GM21423 (cell line): ENCODE measurements around the gene HEXD.
"Not testable (repeated sequence)": the region's sequence is repeated elsewhere in the genome, so short reads cannot be mapped to it uniquely, and the experiment has no call there.

Source experiments
- ATAC-seq: cut with Tn5 transposase; IDR thresholded peaks from one replicate; pipeline ENCODE4 v1.9.1; 2021; ENCODE audit warnings: mild to moderate bottlenecking, moderate library complexity; ENCODE audit not compliant: unreplicated experiment

HEXD gene

DNA sequence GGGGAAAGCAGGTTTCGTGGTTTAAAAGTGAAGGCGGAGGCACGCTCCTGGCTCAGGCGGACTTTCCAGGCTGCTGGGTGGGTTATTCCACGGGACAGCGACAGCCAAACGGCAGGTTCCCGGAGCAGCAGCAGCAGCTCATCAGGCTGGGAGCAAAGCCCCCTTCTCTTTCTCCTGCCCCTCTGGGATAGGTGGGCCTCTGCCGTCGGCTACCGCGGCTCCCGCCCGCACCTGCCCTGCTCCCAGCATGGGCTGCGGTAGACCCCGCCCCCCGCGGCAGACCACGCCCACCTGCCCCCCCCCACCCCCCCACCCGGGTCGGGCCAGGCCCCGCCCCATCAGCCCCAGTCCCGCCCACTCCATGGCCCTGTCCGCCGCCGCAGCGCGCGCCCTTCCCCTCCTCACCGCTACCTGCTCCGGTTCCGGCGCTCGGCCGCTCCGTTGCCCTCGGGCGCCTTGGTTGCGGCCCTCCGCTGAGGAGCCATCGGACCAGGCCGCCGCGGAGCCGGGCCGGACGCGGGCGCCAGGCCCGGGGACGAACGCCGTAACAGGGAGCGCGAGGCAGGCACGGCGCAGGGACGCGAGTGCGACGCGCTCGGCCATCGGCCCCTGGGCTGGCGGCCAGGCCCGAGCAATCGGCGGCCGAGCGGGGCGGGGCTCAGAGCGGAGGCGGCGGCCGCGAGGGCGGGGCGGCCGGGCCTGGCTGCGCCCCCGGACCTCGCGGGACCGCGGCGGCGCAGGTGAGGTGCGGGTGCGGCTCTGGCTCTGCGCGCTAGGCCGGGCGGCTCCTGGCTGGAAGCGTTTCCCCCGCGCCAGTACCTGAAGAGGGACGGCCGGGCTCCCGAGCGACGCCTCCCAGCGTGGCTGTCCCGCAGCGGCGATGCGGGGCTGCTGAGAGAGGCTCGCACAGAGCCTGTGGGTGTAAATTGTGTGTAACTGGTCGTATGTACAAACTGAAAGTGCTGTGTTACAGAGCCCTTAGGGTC is at the start of gene HEXD, which contains the start of gene OGFOD3:
Gene HEXD, plus strand, starts transcription at position 347 of the 986 bp plus-strand sequence. CDS start 1,453 bp downstream, outside the sequence.
Gene OGFOD3, minus strand, starts transcription at position 586 of the 986 bp plus-strand sequence. Its CDS starts 101 bp downstream, at position 485.
- ATAC-seq: peak; percentile 81

DNA sequence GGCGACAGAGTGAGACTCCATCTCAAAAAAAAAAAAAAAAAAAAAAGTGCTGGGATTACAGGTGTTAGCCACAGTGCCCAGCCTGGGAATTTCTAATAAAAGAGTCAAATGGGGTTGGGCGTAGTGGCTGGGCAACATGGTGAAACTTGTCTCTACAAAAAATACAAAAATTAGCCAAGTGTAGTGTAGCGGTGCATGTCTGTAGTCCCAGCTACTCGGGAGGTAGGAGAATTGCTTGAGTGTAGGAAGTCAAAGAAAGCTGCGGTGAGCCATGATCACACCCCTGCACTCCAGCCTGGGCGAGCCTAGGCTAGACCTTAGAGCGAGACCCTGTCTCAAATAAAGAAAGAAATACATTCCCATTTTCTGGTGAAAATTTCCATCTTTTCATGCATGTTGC is 48.9 kb upstream of the HEXD start:
- no peak for ATAC-seq

DNA sequence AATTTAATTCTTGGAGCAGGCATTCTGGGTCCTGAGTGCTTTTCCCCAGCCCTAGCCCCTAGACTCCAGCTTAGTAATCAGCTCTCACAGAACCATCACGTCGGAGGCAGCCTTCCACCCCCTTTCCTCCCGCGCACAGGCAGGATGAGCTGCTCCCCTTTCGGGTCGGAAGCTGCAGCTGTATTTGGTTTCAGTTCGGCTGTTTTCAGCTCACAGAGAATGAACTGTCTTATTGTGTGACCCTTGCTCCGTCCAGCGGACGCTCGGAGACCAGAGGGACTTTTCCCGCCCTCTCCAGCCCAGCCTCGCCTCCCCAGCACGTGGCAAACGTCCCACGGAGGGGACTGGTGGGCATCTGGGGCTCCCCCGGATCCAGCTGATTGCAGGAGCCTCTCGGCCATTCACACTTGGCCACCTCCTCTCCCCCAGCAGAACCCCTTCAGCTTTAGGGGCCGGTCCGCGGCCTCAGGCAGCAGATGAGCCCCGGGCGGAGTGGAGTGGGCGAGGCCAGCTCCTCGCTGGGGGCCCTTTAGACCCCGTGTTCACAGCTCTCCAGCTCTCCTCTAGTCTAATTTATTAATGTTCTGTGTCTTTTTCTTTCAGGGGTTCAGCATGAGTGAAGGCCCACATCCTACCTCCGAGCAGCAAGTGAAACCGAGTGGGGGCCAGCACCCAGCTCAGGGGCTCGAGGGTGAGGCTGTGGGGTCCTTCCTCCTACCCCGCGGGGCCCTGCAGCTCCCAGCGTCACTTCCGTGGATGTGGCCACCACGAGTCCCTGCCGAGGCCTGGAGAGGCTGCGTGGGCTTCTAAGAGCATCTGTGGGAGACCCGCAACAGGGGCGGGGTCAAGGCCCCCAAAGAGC is 47.4 kb upstream of the HEXD start:
- ATAC-seq: no peak

DNA sequence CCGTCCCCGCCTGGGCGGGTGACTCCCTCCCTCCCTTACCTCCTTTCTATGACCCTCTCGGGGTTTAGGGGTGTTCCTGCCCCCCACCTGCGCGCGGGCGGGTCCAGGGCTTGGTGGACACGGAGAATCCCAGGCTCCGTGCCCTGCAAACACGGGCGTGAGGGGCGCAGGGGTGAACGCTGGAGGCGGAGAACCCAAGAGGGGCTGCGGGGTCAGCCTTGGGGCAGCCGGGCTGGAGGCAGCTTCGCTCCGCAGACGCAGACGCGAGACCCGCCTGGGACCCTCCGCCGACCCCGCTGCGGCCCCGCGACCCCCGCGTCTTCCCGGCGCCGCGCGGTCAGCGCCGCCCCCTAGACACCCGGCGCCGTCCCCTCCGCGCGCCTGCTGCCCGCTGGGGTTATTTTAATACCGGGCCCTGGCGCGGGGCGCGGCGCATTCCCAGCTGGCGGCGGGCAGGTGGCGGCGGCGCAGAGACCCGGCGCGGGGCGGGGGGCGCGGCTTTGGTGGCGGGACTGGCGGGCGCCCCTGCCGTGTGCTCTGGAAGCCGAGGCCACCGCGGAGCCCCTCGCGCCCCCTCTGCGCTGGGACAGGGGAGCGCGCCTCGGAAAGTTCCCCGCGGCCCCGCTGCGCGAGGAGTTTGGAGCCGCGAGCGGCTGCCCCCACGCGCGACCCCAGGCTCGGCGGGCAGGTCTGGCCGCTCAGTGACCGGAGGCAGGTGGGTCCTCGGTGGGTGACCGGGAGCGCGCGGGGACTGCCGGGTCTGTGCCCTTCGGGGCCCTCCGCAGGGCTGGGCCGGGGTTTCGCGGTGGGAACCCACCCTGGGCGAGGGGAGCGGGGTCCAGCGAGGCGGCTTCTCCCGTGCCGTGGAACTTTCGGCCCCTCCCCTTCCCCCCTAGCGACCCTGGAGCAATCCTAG is 46.6 kb upstream of the HEXD start, which contains the start of gene UTS2R:
Gene UTS2R, plus strand, starts transcription at position 433 of the 916 bp plus-strand sequence. CDS start 2,560 bp downstream, outside the sequence.
- no peak for ATAC-seq

DNA sequence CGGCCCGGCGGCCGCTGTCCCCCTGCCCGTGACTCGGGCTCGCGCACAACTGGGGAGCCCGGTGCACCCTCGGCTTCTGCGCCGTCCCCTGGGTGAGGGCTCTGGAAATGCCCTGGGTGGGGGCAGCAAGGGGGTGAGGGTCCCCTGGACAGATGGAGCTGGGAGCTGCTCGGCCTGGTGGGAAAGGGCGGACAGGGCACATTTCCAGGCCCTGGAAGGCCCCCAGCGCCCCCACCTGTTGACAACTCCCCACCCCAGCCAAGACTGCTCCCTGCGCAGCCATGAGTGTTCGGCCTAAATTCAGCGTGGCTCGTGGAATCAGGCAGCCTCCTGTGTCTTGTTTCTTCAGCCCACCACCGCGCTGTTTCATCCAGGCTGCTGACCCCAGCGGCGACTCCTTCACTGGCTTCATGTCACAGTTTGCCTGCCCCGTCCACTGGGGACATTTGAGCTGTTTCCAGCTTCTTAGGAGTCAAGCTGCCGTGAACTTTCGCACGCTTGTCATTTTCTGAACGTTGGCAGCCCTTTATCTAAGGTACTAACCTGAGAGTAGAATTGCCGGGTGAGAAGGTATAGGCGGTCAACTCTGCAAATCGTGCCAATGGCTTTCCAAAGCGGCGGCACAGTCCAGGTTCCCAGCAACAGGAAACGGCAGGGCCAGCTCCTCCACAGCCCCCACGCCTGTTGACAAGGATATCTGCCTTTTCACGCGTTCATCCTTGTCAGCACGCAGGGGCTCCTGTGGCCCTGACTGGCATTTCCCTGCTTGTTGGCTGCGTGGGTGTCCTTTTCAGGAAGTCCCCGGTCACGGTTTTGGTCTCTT is 45.7 kb upstream of the HEXD start:
- ATAC-seq: no peak

DNA sequence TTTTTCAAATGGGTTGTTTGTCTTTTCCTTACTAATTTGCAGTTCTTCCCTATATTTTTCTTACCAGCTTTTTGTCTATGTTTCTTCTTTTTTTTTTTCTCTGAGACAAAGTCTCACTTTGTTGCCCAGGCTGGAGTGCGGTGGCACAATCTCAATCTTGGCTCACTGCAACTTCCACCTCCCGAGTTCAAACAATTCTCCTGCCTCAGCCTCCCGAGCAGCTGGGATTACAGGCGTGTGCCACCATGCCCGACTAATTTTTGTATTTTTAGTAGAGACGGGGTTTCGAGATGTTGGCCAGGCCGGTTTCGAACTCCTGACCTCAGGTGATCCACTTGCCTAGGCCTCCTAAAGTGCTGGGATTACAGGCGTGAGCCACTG is 45.1 kb upstream of the HEXD start:
- ATAC-seq: not testable (repeated sequence)

GRCh38 chr17:82373731-82374625 is 44.2 kb upstream of the HEXD start:
- no peak for ATAC-seq

DNA sequence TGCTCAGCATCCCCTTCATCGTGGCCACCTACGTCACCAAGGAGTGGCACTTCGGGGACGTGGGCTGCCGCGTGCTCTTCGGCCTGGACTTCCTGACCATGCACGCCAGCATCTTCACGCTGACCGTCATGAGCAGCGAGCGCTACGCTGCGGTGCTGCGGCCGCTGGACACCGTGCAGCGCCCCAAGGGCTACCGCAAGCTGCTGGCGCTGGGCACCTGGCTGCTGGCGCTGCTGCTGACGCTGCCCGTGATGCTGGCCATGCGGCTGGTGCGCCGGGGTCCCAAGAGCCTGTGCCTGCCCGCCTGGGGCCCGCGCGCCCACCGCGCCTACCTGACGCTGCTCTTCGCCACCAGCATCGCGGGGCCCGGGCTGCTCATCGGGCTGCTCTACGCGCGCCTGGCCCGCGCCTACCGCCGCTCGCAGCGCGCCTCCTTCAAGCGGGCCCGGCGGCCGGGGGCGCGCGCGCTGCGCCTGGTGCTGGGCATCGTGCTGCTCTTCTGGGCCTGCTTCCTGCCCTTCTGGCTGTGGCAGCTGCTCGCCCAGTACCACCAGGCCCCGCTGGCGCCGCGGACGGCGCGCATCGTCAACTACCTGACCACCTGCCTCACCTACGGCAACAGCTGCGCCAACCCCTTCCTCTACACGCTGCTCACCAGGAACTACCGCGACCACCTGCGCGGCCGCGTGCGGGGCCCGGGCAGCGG is 43.4 kb upstream of the HEXD start:
- no peak for ATAC-seq

- ATAC-seq: no peak
These were observed 42.6 kb upstream of the HEXD start for GRCh38 chr17:82375359-82376041.

DNA sequence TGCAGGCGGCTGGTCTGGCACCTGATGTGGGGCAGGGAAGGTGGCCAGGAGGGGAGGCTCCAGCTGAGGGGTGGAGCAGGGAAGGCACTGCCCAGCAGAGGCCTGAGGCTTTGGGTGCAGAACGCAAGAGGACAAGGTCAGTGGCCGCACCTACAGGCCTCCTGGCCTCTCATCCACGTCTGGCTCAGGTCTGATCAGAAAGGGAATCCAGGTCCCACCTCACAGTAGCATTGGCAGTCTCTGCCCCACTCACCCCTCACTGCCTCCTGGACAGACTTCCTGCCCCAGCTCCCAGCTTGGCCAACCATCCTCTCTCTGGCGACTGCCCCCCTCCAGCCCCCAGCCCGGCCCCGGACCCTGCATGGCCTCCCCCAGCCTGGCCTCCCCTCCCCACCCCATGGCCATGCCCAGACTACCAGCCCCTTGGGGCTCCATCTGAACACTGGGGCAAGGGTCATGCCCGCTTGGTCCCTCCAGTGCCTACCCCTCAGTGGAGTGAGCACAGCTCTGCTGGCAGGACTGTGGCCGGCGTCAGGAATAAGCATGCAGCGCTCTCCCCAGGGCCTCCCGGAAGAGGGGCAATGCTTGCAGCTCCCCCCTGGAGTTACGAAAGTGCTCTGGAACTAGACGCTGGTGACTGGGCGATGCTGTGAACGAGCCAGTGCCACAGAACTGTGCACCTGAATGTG is 42.0 kb upstream of the HEXD start:
- ATAC-seq: no peak

- ATAC-seq: not testable (repeated sequence)
These were observed 40.9 kb upstream of the HEXD start for GRCh38 chr17:82377294-82377693.

DNA sequence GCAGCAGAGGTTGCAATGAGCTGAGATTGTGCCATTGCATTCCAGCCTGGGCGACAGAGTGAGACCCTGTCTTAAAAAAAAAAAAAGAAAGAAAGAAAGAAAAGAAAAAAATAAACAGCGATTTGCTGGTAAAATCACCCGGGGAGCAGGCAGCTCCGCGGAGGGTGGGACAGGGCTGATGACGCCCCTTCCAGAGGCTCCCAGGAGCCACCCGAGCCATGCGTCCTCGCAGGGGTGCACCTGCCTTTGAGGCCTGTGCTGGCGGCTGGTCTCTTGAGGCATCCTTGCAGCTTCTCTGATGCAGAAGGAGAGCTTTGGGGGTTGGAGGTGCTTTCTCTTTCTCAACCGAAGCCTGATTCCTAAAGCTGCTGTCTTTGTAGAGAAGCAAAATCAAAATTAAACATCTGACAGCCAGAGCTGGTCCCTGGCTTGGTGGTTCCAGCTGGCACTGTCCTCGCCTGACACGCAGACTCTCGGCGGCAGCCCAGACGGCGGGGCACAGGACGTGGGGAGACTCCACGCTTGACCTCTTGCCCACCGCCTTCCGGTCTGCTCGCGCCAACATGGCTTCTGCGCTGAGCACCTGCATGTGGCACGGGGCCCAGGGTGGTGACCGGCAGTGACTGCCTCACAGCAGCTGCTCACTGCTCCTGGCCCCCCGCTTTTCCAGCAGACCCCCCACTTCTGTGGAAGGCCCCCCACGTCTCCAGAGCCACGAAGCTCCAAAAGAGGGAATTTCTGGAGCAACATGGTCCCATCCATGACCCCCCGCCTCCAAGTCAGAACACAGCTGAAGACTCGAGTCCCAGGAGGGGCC is 40.0 kb upstream of the HEXD start:
- ATAC-seq: no peak

- no peak for ATAC-seq
These were observed 39.5 kb upstream of the HEXD start for GRCh38 chr17:82378741-82379021.

DNA sequence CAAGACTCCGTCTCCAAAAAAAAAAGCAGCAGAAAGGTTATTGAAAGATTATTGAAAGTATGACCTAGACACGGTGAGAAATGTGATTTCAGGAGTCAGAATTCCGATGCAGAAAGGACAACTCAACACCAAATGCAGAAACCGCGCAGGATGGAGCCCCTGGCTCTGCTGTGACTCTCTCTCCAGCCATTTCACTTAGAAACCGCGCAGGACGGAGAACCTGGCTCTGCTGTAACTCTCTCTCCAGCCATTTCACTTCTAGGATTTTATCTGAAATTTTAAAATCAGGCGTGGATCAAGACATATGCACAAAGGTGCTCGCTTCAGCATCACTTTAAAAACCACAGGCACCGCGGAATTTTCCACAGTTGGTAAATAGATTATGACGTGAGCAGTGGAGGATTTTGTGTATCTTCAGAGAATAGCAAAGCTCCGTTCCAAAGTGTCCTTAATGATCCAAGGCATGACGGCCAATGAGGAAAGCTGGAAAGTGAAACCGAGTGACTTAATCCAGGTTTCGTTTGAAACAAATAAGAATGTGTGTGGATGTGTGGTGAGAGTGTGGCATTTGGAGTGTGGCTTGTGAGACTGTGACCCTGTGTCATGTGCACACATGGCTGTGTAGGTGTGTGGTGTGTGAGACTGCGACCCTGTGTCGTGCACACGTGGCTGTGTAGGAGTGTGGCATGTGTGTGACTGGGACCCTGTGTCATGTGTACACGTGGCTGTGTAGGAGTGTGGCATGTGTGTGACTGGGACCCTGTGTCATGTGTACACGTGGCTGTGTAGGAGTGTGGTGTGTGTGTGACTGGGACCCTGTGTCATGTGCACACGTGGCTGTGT is 37.1 kb upstream of the HEXD start:
- ATAC-seq: no peak

DNA sequence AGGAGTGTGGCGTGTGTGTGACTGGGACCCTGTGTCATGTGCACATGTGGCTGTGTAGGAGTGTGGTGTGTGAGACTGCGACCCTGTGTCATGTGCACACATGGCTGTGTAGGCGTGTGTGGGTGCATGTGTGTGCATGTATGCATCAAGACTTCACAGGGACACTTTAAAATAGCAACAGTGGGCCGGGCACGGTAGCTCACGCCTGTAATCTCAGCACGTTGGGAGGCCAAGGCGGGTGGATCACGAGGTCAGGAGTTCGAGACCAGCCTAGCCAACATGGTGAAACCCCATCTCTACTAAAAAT is 36.5 kb upstream of the HEXD start:
- not testable (repeated sequence) for ATAC-seq
